Sigmoid colon (tissue), 7 donors: ENCODE data around the gene OR4D10. TPM values are rescaled to one million over a fixed set of nuclear protein-coding genes. Genes with fewer than 3 reads are reported as not detected.

Source experiments
- DNase-seq: peaks from one replicate; pipeline ENCODE4 v3.0.0-alpha.2; 2019
- H3K27ac ChIP-seq, 4 donors: fragments of 200-600 bp; sonication (generic); one replicate each; pipeline ENCODE4 v1.5.1; 2016 to 2019; ENCODE audit warnings: mild to moderate bottlenecking in 1 of 4
- H3K27me3 ChIP-seq, 3 donors: fragments of 200-600 bp; sonication (generic); one replicate each; pipeline ENCODE4 v1.5.1; 2019; ENCODE audit warnings: mild to moderate bottlenecking in 1 of 3
- H3K36me3 ChIP-seq, 4 donors: fragments of 200-600 bp; sonication (generic); one replicate each; pipeline ENCODE4 v1.5.1; 2016 to 2019
- H3K4me1 ChIP-seq, 4 donors: fragments of 200-600 bp; sonication (generic); one replicate each; pipeline ENCODE4 v1.5.1; 2017 to 2019
- H3K4me3 ChIP-seq, 4 donors: fragments of 200-600 bp; sonication (generic); one replicate each; pipeline ENCODE4 v1.5.1; 2017 to 2019; ENCODE audit warnings: mild to moderate bottlenecking in 2 of 4, moderate library complexity in 1 of 4
- H3K9me3 ChIP-seq, 4 donors: fragments of 200-600 bp in 3 of 4; sonication (generic) in 3 of 4; one replicate each; pipeline versions ENCODE4 v1.5.1 to v1.6.1; 2013 to 2019
- EP300 ChIP-seq, 4 donors: sonication (generic); formaldehyde crosslinking; IDR thresholded peaks; one replicate each; pipeline ENCODE4 v1.6.1; 2017; ENCODE audit warnings: antibody characterized with exemption in 4 of 4
- POLR2A ChIP-seq, 2 donors: fragments of 450-650 bp; IDR thresholded peaks; one replicate each; pipeline ENCODE4 v1.6.1; 2016; ENCODE audit warnings: antibody characterized with exemption in 2 of 2, mild to moderate bottlenecking in 2 of 2, moderate library complexity in 2 of 2
- POLR2AphosphoS5 ChIP-seq, 4 donors: sonication (generic); formaldehyde crosslinking; IDR thresholded peaks; one replicate each; pipeline ENCODE4 v1.6.1; 2017; ENCODE audit warnings: antibody characterized with exemption in 4 of 4
- WGBS, 2 donors: extraction: QIAGEN DNeasy Blood & Tissue Kit; methylation state at CpG; one replicate each; pipeline ENCODE4 v1.1.7; 2013; 5-methylcytosine and 5-hydroxymethylcytosine counted together
- intact Hi-C: fragments of 100-400 bp; cut with DNase I; formaldehyde crosslinking; loops from one replicate; pipeline ENCODE4 v1.15.1; 2023
- polyA plus RNA-seq, 3 donors: library from polyadenylated mRNA; stranded (reverse); fragments of 200-250 nt; gene quantifications; one replicate each; pipeline ENCODE4 v1.2.3, GENCODE V29; 2013
- total RNA-seq, 4 donors: library from RNA; depleted of rRNA; stranded (reverse); fragments of >200 nt; gene quantifications; one replicate each; pipeline ENCODE4 v1.1.0, GENCODE V29; 2016
- TF ChIP-seq, protein P1 (sequence below), 4 experiments: fragments of 450-650 bp in 3 of 4; fragments of 200-600 bp in 1 of 4; IDR thresholded peaks; one replicate each; pipeline ENCODE4 v1.5.1; 2016 to 2019; ENCODE audit warnings: antibody characterized with exemption in 4 of 4, mild to moderate bottlenecking in 3 of 4, moderate library complexity in 2 of 4
- donor health status: healthy with polysubstance abuse.
- donor health status: Bipolar disorder and iron deficiency.
- donor health status: healthy.

OR4D10 gene
- total RNA-seq (not detected), polyA plus RNA-seq (not detected)

DNA sequence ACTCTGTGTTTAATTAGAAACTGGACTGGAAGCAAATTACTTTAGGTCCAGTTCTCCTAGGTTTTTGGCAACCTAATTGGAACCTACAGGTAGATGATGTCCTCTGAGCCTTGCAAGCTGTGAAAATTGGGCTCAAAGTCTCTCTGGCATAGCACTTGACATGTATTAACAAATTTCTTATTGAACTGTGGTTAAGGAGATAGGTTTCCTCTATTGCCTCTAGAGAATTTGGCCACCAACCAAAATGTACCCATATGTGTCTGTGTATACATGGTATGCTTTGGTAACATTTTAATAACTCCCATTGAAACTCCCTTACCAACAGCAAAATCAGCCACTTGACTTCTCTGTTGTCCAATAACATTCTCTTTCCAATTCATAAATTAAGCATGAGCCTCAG, at the start of gene OR4D10:
OR4D10 (plus strand) TSS at position 301 of the 400 bp plus-strand sequence. CDS start 4,115 bp downstream, outside the sequence.
- no peak for TF ChIP-seq EP300 (IDR thresholded peaks at IDR 0.05)
- TF ChIP-seq POLR2AphosphoS5 (IDR thresholded peaks at IDR 0.05): no peak
- no peak for TF ChIP-seq POLR2A (IDR thresholded peaks at IDR 0.05)
- TF ChIP-seq, protein P1, sequence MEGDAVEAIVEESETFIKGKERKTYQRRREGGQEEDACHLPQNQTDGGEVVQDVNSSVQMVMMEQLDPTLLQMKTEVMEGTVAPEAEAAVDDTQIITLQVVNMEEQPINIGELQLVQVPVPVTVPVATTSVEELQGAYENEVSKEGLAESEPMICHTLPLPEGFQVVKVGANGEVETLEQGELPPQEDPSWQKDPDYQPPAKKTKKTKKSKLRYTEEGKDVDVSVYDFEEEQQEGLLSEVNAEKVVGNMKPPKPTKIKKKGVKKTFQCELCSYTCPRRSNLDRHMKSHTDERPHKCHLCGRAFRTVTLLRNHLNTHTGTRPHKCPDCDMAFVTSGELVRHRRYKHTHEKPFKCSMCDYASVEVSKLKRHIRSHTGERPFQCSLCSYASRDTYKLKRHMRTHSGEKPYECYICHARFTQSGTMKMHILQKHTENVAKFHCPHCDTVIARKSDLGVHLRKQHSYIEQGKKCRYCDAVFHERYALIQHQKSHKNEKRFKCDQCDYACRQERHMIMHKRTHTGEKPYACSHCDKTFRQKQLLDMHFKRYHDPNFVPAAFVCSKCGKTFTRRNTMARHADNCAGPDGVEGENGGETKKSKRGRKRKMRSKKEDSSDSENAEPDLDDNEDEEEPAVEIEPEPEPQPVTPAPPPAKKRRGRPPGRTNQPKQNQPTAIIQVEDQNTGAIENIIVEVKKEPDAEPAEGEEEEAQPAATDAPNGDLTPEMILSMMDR (IDR thresholded peaks at IDR 0.05): no peak
- H3K27ac ChIP-seq: no peak within 1 kb of the TSS
- no peak for DNase-seq
- no peaks in the 10 kb centered on the region for H3K36me3 ChIP-seq
- intact Hi-C loops: no loop called here
- H3K9me3 ChIP-seq: no peaks in the 10 kb centered on the region
- H3K27me3 ChIP-seq: no peaks in the 10 kb centered on the region
- no peak within 1 kb of the TSS for H3K4me3 ChIP-seq
- H3K4me1 ChIP-seq: no peaks in the 10 kb centered on the region

DNA sequence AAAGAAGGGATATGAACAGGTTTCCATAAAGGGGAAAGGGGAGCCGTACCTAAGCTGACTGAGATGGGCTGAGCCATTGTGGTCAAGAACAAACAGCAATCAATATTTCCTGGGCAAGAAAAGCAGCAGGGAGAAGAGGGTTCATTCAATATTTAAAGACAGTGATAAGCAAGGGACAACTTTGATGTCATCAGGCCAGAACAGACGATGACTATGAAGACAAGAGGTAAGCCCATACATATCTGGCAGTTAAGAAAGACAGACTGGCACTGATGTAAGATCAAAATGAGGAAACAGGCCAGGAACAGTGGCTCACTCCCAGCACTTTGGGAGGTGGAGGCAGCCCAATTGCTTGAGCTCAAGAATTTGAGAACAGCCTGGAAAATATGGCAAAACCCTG, 49.3 kb upstream of the OR4D10 start:
- 85 to 89% methylated on average over 2 of the region's 2 CpGs for WGBS, 2 donors
- no peaks in the 10 kb centered on the region for H3K27me3 ChIP-seq
- H3K9me3 ChIP-seq: no peaks in the 10 kb centered on the region
- H3K27ac ChIP-seq: no peak overlapping the region
- no peak for TF ChIP-seq EP300 (IDR thresholded peaks at IDR 0.05)
- TF ChIP-seq, protein P1 (IDR thresholded peaks at IDR 0.05): no peak
- TF ChIP-seq POLR2A (IDR thresholded peaks at IDR 0.05): no peak
- TF ChIP-seq POLR2AphosphoS5 (IDR thresholded peaks at IDR 0.05): no peak
- no peak for DNase-seq
- no peaks in the 10 kb centered on the region for H3K4me1 ChIP-seq
- intact Hi-C loops: no loop called here
- no peaks in the 10 kb centered on the region for H3K36me3 ChIP-seq
- H3K4me3 ChIP-seq: no peak overlapping the region

DNA sequence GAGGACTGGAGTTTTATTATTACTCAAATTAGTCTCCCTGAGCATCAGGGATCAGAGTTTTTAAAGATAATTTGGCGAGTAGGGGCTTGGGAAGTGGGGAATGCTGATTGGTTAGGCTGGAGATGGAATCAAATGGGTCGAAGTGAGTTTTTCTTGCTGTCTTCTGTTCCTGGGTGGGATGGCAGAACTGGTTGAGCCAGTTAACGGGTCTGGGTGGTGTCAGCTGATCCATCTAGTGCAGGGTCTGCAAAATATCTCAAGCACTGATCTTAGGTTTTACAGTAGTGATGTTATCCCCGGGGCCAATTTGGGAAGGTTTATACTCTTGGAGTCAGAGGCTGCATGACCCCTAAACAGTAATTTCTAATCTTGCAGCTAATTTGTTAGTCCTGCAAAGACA, 48.0 kb upstream of the OR4D10 start:
- WGBS, 2 donors: 55 to 64% methylated on average over 4 of the region's 4 CpGs
- Histone ChIP-seq H3K4me1 (no peaks in the 10 kb centered on the region), H3K27ac (no peak overlapping the region), H3K9me3 (no peaks in the 10 kb centered on the region), H3K4me3 (no peak overlapping the region), H3K27me3 (no peaks in the 10 kb centered on the region), H3K36me3 (no peaks in the 10 kb centered on the region)
- intact Hi-C loops: no loop called here
- no peak for DNase-seq
- TF ChIP-seq POLR2A (IDR thresholded peaks at IDR 0.05) (no peak), EP300 (IDR thresholded peaks at IDR 0.05) (no peak), POLR2AphosphoS5 (IDR thresholded peaks at IDR 0.05) (no peak)
- TF ChIP-seq, protein P1 (IDR thresholded peaks at IDR 0.05): no peak

DNA sequence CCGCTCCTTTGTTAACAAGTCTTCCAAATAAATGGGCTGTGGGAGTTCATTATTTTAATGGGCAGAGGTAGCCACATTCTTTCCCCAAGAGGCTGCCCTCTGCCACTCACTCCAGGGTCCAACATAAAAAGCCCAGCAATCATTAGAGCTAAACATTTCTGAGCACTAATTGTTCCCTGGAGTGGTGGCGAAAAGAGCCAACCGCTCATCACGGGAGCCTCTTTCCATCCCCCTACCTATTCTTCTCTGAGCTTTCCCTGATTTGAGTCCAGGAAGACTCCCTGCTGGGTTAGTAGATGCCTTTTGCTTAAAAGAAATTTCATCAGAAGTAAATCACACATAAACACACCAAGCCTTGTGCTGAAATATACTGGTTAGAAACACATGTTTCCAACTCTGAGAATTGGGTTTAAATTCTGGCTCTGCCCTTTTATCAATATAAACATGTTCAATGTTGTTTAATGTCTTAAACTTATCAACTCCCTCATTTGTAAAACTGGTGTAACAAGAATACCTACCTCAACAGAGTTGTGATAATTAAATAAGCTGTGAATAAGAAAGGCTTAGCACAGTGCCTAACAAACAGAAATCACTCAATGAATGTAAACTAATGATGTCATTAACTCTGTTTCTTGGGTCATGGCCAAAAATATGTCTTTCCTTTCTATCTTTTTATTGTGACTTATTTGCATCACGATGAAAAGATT, 46.6 kb upstream of the OR4D10 start, which contains the start of gene OR5A2:
OR5A2 (minus strand) TSS at position 53 of the 707 bp plus-strand sequence. CDS start 3,460 bp downstream, outside the sequence.
- Histone ChIP-seq H3K27ac (no peak within 1 kb of the TSS), H3K9me3 (no peaks in the 10 kb centered on the region), H3K36me3 (no peaks in the 10 kb centered on the region), H3K27me3 (no peaks in the 10 kb centered on the region), H3K4me3 (no peak within 1 kb of the TSS), H3K4me1 (no peaks in the 10 kb centered on the region)
- intact Hi-C loops: no loop called here
- TF ChIP-seq, protein P1 (IDR thresholded peaks at IDR 0.05): no peak
- TF ChIP-seq POLR2A (IDR thresholded peaks at IDR 0.05) (no peak), EP300 (IDR thresholded peaks at IDR 0.05) (no peak), POLR2AphosphoS5 (IDR thresholded peaks at IDR 0.05) (no peak)
- 77 to 78% methylated on average over 5 of the region's 5 CpGs for WGBS, 2 donors
- DNase-seq: no peak

DNA sequence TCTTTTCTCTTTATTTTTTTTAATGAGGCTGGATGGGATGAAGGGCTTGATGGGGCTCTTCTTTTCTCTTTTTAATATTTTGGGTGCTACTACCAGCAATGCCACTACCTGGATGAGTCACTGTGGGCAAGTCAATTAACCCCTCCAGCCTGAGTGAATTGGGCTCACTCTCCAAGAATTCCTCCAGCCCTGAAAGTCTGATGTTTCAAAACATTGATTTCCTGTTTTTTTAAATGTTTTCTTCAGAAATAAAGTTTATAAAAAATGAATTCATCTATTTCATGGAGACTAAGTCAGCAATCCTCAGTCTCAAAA, 46.1 kb upstream of the OR4D10 start:
- H3K27me3 ChIP-seq: no peaks in the 10 kb centered on the region
- H3K36me3 ChIP-seq: no peaks in the 10 kb centered on the region
- TF ChIP-seq POLR2A (IDR thresholded peaks at IDR 0.05): no peak
- no peak for TF ChIP-seq POLR2AphosphoS5 (IDR thresholded peaks at IDR 0.05)
- TF ChIP-seq, protein P1 (IDR thresholded peaks at IDR 0.05): no peak
- no peak for TF ChIP-seq EP300 (IDR thresholded peaks at IDR 0.05)
- H3K27ac ChIP-seq: no peak overlapping the region
- intact Hi-C loops: no loop called here
- no peaks in the 10 kb centered on the region for H3K4me1 ChIP-seq
- H3K4me3 ChIP-seq: no peak overlapping the region
- H3K9me3 ChIP-seq: no peaks in the 10 kb centered on the region
- no peak for DNase-seq
